Measurements from ENCODE around the gene IL18.
"Not testable (repeated sequence)": the region's sequence is repeated elsewhere in the genome, so short reads cannot be mapped to it uniquely, and the experiment has no call there.

The IL18 gene

GRCh38 chr11:112172362-112172994 is 8.6 kb upstream of the IL18 start:
- no peak overlapping the region for H3K4me3 ChIP-seq (ENCODE audit: low read depth, low read length)

- no peak within 1 kb of the TSS for H3K4me3 ChIP-seq (ENCODE audit: low read depth, low read length)
These were observed 3.3 kb upstream of the IL18 start, which contains the start of gene TEX12 for GRCh38 chr11:112167145-112167544. Gene TEX12, plus strand, starts transcription at chr11:112167372. Its CDS starts 1,897 bp downstream, at chr11:112169269.

- H3K4me3 ChIP-seq (ENCODE audit: low read depth, low read length), result no peak overlapping the region
These were observed 2.7 kb upstream of the IL18 start for GRCh38 chr11:112166562-112166961.

- no peak overlapping the region for H3K4me3 ChIP-seq (ENCODE audit: low read depth, low read length)
These were observed 1.2 kb upstream of the IL18 start for GRCh38 chr11:112165049-112165448.

- no peak overlapping the region for H3K4me3 ChIP-seq (ENCODE audit: low read depth, low read length)
These were observed 940 bp downstream of the IL18 start for GRCh38 chr11:112162761-112163546.

- H3K4me3 ChIP-seq (ENCODE audit: low read depth, low read length), result not testable (repeated sequence)
These were observed 1.7 kb downstream of the IL18 start for GRCh38 chr11:112162200-112162599.

GRCh38 chr11:112161012-112161411 is 2.9 kb downstream of the IL18 start:
- no peak overlapping the region for H3K4me3 ChIP-seq (ENCODE audit: low read depth, low read length)

GRCh38 chr11:112160091-112160848 is 3.6 kb downstream of the IL18 start:
- no peak overlapping the region for H3K4me3 ChIP-seq (ENCODE audit: low read depth, low read length)

- no peak overlapping the region for H3K4me3 ChIP-seq (ENCODE audit: low read depth, low read length)
These were observed 4.5 kb downstream of the IL18 start for GRCh38 chr11:112159098-112160065.

GRCh38 chr11:112156956-112157766 is 6.7 kb downstream of the IL18 start:
- no peak overlapping the region for H3K4me3 ChIP-seq (ENCODE audit: low read depth, low read length)

- no peak overlapping the region for H3K4me3 ChIP-seq (ENCODE audit: low read depth, low read length)
These were observed 7.5 kb downstream of the IL18 start for GRCh38 chr11:112156153-112156955.

GRCh38 chr11:112150517-112150916 is 13.4 kb downstream of the IL18 start:
- H3K4me3 ChIP-seq (ENCODE audit: low read depth, low read length), result no peak overlapping the region

- H3K4me3 ChIP-seq (ENCODE audit: low read depth, low read length), result no peak overlapping the region
These were observed 20.3 kb downstream of the IL18 start for GRCh38 chr11:112143597-112143996.

- H3K4me3 ChIP-seq (ENCODE audit: low read depth, low read length), result no peak overlapping the region
These were observed 29.4 kb downstream of the IL18 start for GRCh38 chr11:112134473-112134872.

GRCh38 chr11:112132737-112133136 is 31.2 kb downstream of the IL18 start:
- H3K4me3 ChIP-seq (ENCODE audit: low read depth, low read length), result no peak overlapping the region

- no peak overlapping the region for H3K4me3 ChIP-seq (ENCODE audit: low read depth, low read length)
These were observed 34.2 kb downstream of the IL18 start for GRCh38 chr11:112129656-112130055.

- no peak overlapping the region for H3K4me3 ChIP-seq (ENCODE audit: low read depth, low read length)
These were observed 35.3 kb downstream of the IL18 start for GRCh38 chr11:112128483-112129121.

GRCh38 chr11:112127056-112127455 is 36.8 kb downstream of the IL18 start:
- H3K4me3 ChIP-seq (ENCODE audit: low read depth, low read length), result no peak overlapping the region
